DOHH2 (cell line): ENCODE data around the gene DPAGT1.

Experiments used
- EZH2phosphoT487 ChIP-seq: fragments of 200-600 bp; sonication (generic); IDR thresholded peaks from 2 replicates; pipeline ENCODE4 v1.6.1; 2017; ENCODE audit warnings: borderline replicate concordance, mild to moderate bottlenecking, antibody characterized with exemption, low read length, moderate library complexity, mixed read lengths
- TF ChIP-seq, protein P1 (sequence below): fragments of 200-600 bp; sonication (generic); IDR thresholded peaks from one replicate; pipeline ENCODE4 v1.5.1; 2014; ENCODE audit warnings: antibody characterized with exemption, mild to moderate bottlenecking, low read depth, low read length; ENCODE audit not compliant: poor library complexity, severe bottlenecking

GRCh38 chr11:119108857-119109221, 7.2 kb upstream of the DPAGT1 start:
- TF ChIP-seq, protein P1, sequence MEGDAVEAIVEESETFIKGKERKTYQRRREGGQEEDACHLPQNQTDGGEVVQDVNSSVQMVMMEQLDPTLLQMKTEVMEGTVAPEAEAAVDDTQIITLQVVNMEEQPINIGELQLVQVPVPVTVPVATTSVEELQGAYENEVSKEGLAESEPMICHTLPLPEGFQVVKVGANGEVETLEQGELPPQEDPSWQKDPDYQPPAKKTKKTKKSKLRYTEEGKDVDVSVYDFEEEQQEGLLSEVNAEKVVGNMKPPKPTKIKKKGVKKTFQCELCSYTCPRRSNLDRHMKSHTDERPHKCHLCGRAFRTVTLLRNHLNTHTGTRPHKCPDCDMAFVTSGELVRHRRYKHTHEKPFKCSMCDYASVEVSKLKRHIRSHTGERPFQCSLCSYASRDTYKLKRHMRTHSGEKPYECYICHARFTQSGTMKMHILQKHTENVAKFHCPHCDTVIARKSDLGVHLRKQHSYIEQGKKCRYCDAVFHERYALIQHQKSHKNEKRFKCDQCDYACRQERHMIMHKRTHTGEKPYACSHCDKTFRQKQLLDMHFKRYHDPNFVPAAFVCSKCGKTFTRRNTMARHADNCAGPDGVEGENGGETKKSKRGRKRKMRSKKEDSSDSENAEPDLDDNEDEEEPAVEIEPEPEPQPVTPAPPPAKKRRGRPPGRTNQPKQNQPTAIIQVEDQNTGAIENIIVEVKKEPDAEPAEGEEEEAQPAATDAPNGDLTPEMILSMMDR, result no peak
- TF ChIP-seq EZH2phosphoT487, result no peak
